AML-193 (cell line): Measurements from ENCODE around the gene RGS19.

Experiments
- DNase-seq, 2 experiments: peaks; one replicate each; lab custom pipeline; 2025; lab: John Stamatoyannopoulos, UW

Gene RGS19

GRCh38 chr20:64035066-64035932 is 44.0 kb downstream of the RGS19 start:
- DNase-seq, result no peak

GRCh38 chr20:64033981-64034493 is 45.3 kb downstream of the RGS19 start:
- no peak for DNase-seq

- DNase-seq, result no peak
Observed at GRCh38 chr20:64032706-64033624, 46.4 kb downstream of the RGS19 start.

- no peak for DNase-seq
Observed at GRCh38 chr20:64031822-64032314, 47.5 kb downstream of the RGS19 start.

- DNase-seq, result no peak
Observed at GRCh38 chr20:64030371-64031134, 48.8 kb downstream of the RGS19 start.

- DNase-seq, result no peak
Observed at GRCh38 chr20:64029293-64030117, 49.8 kb downstream of the RGS19 start.

- DNase-seq, result no peak
Observed at GRCh38 chr20:64027981-64028685, 51.2 kb downstream of the RGS19 start.

GRCh38 chr20:64025826-64026412 is 53.4 kb downstream of the RGS19 start:
- DNase-seq, result no peak

- DNase-seq, result no peak
Observed at GRCh38 chr20:64025101-64025825, 54.1 kb downstream of the RGS19 start.

- no peak for DNase-seq
Observed at GRCh38 chr20:64024141-64024990, 55.0 kb downstream of the RGS19 start.

GRCh38 chr20:64023361-64024140 is 55.8 kb downstream of the RGS19 start:
- DNase-seq, result no peak
